ENCODE measurements around the gene KCNIP3. TPM values are rescaled to one million over a fixed set of nuclear protein-coding genes. Genes with fewer than 3 reads are reported as not detected.

Gene KCNIP3
- total RNA-seq, 1 donor from 2014 or later, result 27.5 TPM

- Histone ChIP-seq H3K36me3 (peaks cover 0 to 11% of the 10 kb centered on the region in 2 donors), H3K27ac (no peak overlapping the region), H3K4me3 (no peak overlapping the region), H3K4me1 (peaks cover 8% of the 10 kb centered on the region), H3K9me3 (no peaks in the 10 kb centered on the region), H3K27me3 (no peaks in the 10 kb centered on the region)
- intact Hi-C loops (cut with DNase I), result no loop called here
- DNase-seq (ENCODE audit: extremely low spot score in 2 of 2), result no peak
- TF ChIP-seq POLR2AphosphoS5 (IDR thresholded peaks at IDR 0.05; ENCODE audit: insufficient read depth in 1 of 2, low read depth in 1 of 2), result no peak
- TF ChIP-seq POLR2A (IDR thresholded peaks at IDR 0.05), result no peak
- TF ChIP-seq CTCF (IDR thresholded peaks at IDR 0.05), result no peak
Observed at GRCh38 chr2:95379371-95379831, 82.3 kb downstream of the KCNIP3 start.

GRCh38 chr2:95380280-95380679 lies 83.1 kb downstream of the KCNIP3 start:
- intact Hi-C loops (cut with DNase I), result no loop called here
- TF ChIP-seq POLR2A (IDR thresholded peaks at IDR 0.05) (no peak), CTCF (IDR thresholded peaks at IDR 0.05) (no peak), POLR2AphosphoS5 (IDR thresholded peaks at IDR 0.05; ENCODE audit: insufficient read depth in 1 of 2, low read depth in 1 of 2) (no peak)

GRCh38 chr2:95380731-95381130 lies 83.6 kb downstream of the KCNIP3 start:
- Histone ChIP-seq H3K27me3 (no peaks in the 10 kb centered on the region), H3K4me3 (no peak overlapping the region), H3K27ac (no peak overlapping the region), H3K36me3 (peaks cover 0 to 11% of the 10 kb centered on the region in 2 donors), H3K4me1 (peaks cover 21% of the 10 kb centered on the region), H3K9me3 (no peaks in the 10 kb centered on the region)
- no peak for DNase-seq (ENCODE audit: extremely low spot score in 2 of 2)
- intact Hi-C loops (cut with DNase I), result no loop called here
- TF ChIP-seq POLR2AphosphoS5 (IDR thresholded peaks at IDR 0.05; ENCODE audit: insufficient read depth in 1 of 2, low read depth in 1 of 2), result no peak

More at GRCh38 chr2:95380280-95380679, 83.1 kb downstream of the KCNIP3 start:
- Histone ChIP-seq H3K4me1 (peaks cover 17% of the 10 kb centered on the region), H3K27me3 (no peaks in the 10 kb centered on the region), H3K27ac (no peak overlapping the region), H3K4me3 (no peak overlapping the region), H3K9me3 (no peaks in the 10 kb centered on the region), H3K36me3 (peaks cover 0 to 11% of the 10 kb centered on the region in 2 donors)
- DNase-seq (ENCODE audit: extremely low spot score in 2 of 2), result no peak

GRCh38 chr2:95381212-95382191 lies 84.4 kb downstream of the KCNIP3 start:
- H3K4me3 ChIP-seq, result no peak overlapping the region
- H3K27me3 ChIP-seq, result no peaks in the 10 kb centered on the region
- no peaks in the 10 kb centered on the region for H3K9me3 ChIP-seq
- peaks cover 0 to 11% of the 10 kb centered on the region in 2 donors for H3K36me3 ChIP-seq
- no peak for DNase-seq (ENCODE audit: extremely low spot score in 2 of 2)
- no peak overlapping the region for H3K27ac ChIP-seq
- intact Hi-C loops (cut with DNase I), result no loop called here
- TF ChIP-seq POLR2A (IDR thresholded peaks at IDR 0.05) (no peak), CTCF (IDR thresholded peaks at IDR 0.05) (no peak), POLR2AphosphoS5 (IDR thresholded peaks at IDR 0.05; ENCODE audit: insufficient read depth in 1 of 2, low read depth in 1 of 2) (no peak)
- peaks cover 28% of the 10 kb centered on the region for H3K4me1 ChIP-seq

- Histone ChIP-seq H3K9me3 (no peaks in the 10 kb centered on the region), H3K4me3 (no peak overlapping the region), H3K27me3 (no peaks in the 10 kb centered on the region), H3K4me1 (peaks cover 28% of the 10 kb centered on the region), H3K36me3 (peaks cover 0 to 5% of the 10 kb centered on the region in 2 donors), H3K27ac (no peak overlapping the region)
- intact Hi-C loops (cut with DNase I), result no loop called here
- TF ChIP-seq POLR2AphosphoS5 (IDR thresholded peaks at IDR 0.05; ENCODE audit: insufficient read depth in 1 of 2, low read depth in 1 of 2), result no peak
- no peak for TF ChIP-seq CTCF (IDR thresholded peaks at IDR 0.05)
- TF ChIP-seq POLR2A (IDR thresholded peaks at IDR 0.05), result no peak
- DNase-seq (ENCODE audit: extremely low spot score in 2 of 2), result no peak
Observed at GRCh38 chr2:95382192-95382591, 85.0 kb downstream of the KCNIP3 start.

Measured in vagina (tissue), 2 donors.